Mesothelial cell of epicardium (in vitro differentiated cells): Measurements from ENCODE around the gene CCND2. TPM values are rescaled to one million over a fixed set of nuclear protein-coding genes. Genes with fewer than 3 reads are reported as not detected.

Experiments
- DNase-seq, 2 experiments: peaks; one replicate each; pipeline ENCODE4 v3.0.0; 2021; ENCODE audit warnings: low spot score in 2 of 2; ENCODE audit not compliant: unreplicated experiment in 2 of 2
- H3K27ac Mint-ChIP-seq: 2 replicates; pipeline ENCODE4 v1.8.0; 2021; ENCODE audit warnings: mixed read lengths
- H3K27me3 Mint-ChIP-seq: 2 replicates; pipeline ENCODE4 v1.8.0; 2021; ENCODE audit warnings: low read depth, mixed read lengths
- H3K36me3 Mint-ChIP-seq: 2 replicates; pipeline ENCODE4 v1.8.0; 2021; ENCODE audit warnings: mixed read lengths
- H3K4me1 Mint-ChIP-seq: 2 replicates; pipeline ENCODE4 v1.8.0; 2021; ENCODE audit warnings: mixed read lengths
- H3K4me3 Mint-ChIP-seq: 2 replicates; pipeline ENCODE4 v1.8.0; 2021; ENCODE audit warnings: mild to moderate bottlenecking, moderate library complexity, mixed read lengths
- H3K9me3 Mint-ChIP-seq: 2 replicates; pipeline ENCODE4 v1.8.0; 2021; ENCODE audit warnings: mixed read lengths
- CTCF ChIP-seq: fragments of 200-600 bp; sonication (generic); IDR thresholded peaks from one replicate; pipeline ENCODE4 v1.5.0; 2021; ENCODE audit warnings: antibody characterized with exemption; ENCODE audit not compliant: unreplicated experiment
- total RNA-seq: library from RNA; stranded (reverse); gene quantifications from 3 replicates; pipeline ENCODE4 v1.2.1, GENCODE V29; 2021

Gene CCND2
- total RNA-seq, 1 donor from 2014 or later, result 412 TPM

- H3K4me1 Mint-ChIP-seq, result peaks cover 59% of the 10 kb centered on the region
- peak overlapping the region; percentile 25 for H3K4me3 Mint-ChIP-seq
- peak overlapping the region; percentile 84 for H3K27ac Mint-ChIP-seq
Measured at GRCh38 chr12:4278329-4279197, 5.0 kb downstream of the CCND2 start.

GRCh38 chr12:4279198-4279690 lies 5.7 kb downstream of the CCND2 start:
- DNase-seq, result no peak
- Mint-ChIP-seq H3K4me1 (peaks cover 59% of the 10 kb centered on the region), H3K27ac (peak overlapping the region; percentile 84), H3K27me3 (no peaks in the 10 kb centered on the region), H3K9me3 (no peaks in the 10 kb centered on the region), H3K36me3 (peaks cover 23% of the 10 kb centered on the region), H3K4me3 (peak overlapping the region; percentile 25)
- TF ChIP-seq CTCF, result no peak

More at GRCh38 chr12:4278329-4279197, 5.0 kb downstream of the CCND2 start:
- H3K36me3 Mint-ChIP-seq, result peaks cover 17% of the 10 kb centered on the region
- TF ChIP-seq CTCF, result no peak
- no peaks in the 10 kb centered on the region for H3K9me3 Mint-ChIP-seq
- no peak for DNase-seq
- no peaks in the 10 kb centered on the region for H3K27me3 Mint-ChIP-seq

GRCh38 chr12:4280351-4281163 lies 7.0 kb downstream of the CCND2 start:
- Mint-ChIP-seq H3K27me3 (no peaks in the 10 kb centered on the region), H3K36me3 (peaks cover 29% of the 10 kb centered on the region), H3K9me3 (no peaks in the 10 kb centered on the region), H3K27ac (peak overlapping the region; percentile 85), H3K4me1 (peaks cover 60% of the 10 kb centered on the region), H3K4me3 (peak overlapping the region; percentile 43)
- no peak for DNase-seq
- TF ChIP-seq CTCF, result no peak

- no peak for TF ChIP-seq CTCF
- Mint-ChIP-seq H3K4me1 (peaks cover 54% of the 10 kb centered on the region), H3K27ac (peak overlapping the region; percentile 85), H3K4me3 (no peak overlapping the region), H3K9me3 (no peaks in the 10 kb centered on the region), H3K36me3 (peaks cover 35% of the 10 kb centered on the region), H3K27me3 (no peaks in the 10 kb centered on the region)
- no peak for DNase-seq
Measured at GRCh38 chr12:4281173-4281654, 7.7 kb downstream of the CCND2 start.

GRCh38 chr12:4282103-4282891 lies 8.7 kb downstream of the CCND2 start:
- H3K9me3 Mint-ChIP-seq, result no peaks in the 10 kb centered on the region
- no peak overlapping the region for H3K27ac Mint-ChIP-seq
- H3K4me1 Mint-ChIP-seq, result peaks cover 52% of the 10 kb centered on the region
- TF ChIP-seq CTCF, result no peak
- no peak overlapping the region for H3K4me3 Mint-ChIP-seq
- no peaks in the 10 kb centered on the region for H3K27me3 Mint-ChIP-seq
- H3K36me3 Mint-ChIP-seq, result peaks cover 32% of the 10 kb centered on the region
- DNase-seq, result no peak
